Left cardiac atrium (tissue), 4 donors: ENCODE results near the gene APOL5. TPM values are rescaled to one million over a fixed set of nuclear protein-coding genes. Genes with fewer than 3 reads are reported as not detected.
"Not testable (repeated sequence)": the region's sequence is repeated elsewhere in the genome, so short reads cannot be mapped to it uniquely, and the experiment has no call there.

ENCODE experiments used
- ATAC-seq, 2 donors: fragments of 200-7000 bp; cut with Tn5 transposase; one replicate each; pipeline ENCODE4 v1.9.1; 2020; ENCODE audit warnings: mild to moderate bottlenecking in 2 of 2, moderate library complexity in 2 of 2
- DNase-seq: peaks from one replicate; pipeline ENCODE4 v3.0.0-alpha.2; 2020
- intact Hi-C, 2 donors: fragments of 100-400 bp; cut with DNase I; formaldehyde crosslinking; loops; one replicate each; pipeline versions ENCODE4 v1.14.1 to v1.15.1; 2022 to 2023
- long read RNA-seq: library from polyadenylated mRNA; unstranded; transcript quantifications from one replicate; pipeline ENCODE4 v2.0.0, GENCODE V29; 2021
- total RNA-seq, 2 donors: library from RNA; stranded (reverse); fragmentation: NEBNext Ultra II Directional; extraction: Animal tissue kit (Norgen Biotek cat#: 25700); gene quantifications; one replicate each; pipeline ENCODE4 v1.2.1, GENCODE V29; 2021
- donor health status: DM: no; HTN: yes; CAD: no.
- donor health status: DM: no; HTN: yes; CAD: no; lungs with severe emphysema.
- donor health status: DM: yes; HTN: yes; CAD: no.
- donor health status: Dilated cardiomyopathy.

Gene APOL5, protein sequence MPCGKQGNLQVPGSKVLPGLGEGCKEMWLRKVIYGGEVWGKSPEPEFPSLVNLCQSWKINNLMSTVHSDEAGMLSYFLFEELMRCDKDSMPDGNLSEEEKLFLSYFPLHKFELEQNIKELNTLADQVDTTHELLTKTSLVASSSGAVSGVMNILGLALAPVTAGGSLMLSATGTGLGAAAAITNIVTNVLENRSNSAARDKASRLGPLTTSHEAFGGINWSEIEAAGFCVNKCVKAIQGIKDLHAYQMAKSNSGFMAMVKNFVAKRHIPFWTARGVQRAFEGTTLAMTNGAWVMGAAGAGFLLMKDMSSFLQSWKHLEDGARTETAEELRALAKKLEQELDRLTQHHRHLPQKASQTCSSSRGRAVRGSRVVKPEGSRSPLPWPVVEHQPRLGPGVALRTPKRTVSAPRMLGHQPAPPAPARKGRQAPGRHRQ
- not detected for total RNA-seq
- long read RNA-seq, result 0 reads

DNA sequence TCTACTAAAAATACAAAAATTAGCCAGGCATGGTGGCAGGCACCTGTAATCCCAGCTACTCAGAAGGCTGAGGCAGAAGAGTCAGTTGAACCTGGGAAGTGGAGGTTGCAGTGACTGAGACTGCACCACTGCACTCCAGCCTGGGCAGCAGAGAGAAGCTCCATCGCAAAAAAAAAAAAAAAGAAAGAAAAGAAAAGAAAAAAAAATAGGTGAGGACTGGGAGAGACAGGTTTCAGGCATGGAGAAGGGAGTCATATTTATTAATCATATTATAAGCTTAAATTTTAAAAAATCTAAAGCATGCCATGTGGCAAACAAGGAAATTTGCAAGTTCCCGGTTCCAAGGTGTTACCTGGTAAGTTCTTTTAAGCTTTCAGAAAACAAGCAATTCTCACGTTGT is at the start of gene APOL5:
APOL5 (plus strand) TSS at position 301 of the 400 bp plus-strand sequence; CDS start at position 301, 0 bp downstream.
- DNase-seq (no peak), ATAC-seq (no peak)
- intact Hi-C loops, result no loop called here

DNA sequence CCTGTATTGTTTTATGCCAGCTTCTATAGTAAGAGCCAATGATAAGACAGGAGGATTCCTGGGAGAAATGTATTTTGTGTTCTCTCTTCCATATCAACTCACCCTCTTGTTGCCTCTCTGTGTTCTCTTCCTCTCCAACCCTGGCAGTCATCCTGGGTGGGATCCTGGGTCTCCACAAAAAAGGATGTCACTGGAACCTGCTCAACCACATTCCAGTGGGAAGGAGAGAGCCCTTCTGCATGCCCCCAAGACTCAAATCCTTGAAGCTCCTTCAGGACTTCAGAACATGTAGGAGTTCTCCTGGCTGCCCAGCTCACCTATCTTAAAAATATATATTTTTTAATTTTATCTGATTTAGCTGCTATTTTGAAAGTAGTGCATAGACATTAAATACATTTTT is 43.3 kb upstream of the APOL5 start:
- no peak for DNase-seq
- ATAC-seq, result no peak
- intact Hi-C loops, result loop anchor here in 1 of 2 donors (10.0 kb wide), 1 partner anchor 60 kb away; the partner anchor contains the start of gene MB

DNA sequence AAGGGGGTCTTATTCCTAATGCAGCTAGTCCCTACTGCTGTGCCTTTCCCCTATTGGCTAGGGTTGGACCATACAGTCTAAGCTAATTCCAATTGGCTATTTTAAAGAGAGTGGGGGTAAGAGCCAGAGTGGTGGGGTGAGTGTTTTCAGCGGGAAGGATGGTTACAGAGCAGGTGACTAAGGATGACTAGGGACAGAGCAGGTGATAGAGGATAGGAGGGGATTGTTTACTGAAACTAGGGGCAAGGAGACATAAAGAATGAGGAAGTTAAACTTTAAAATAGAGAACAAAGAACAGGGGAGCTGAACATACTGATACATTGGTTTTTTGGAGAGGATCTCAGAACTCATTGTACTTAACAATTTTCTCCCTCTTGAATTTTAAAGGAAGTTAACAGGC is 41.6 kb upstream of the APOL5 start:
- intact Hi-C loops, result loop anchor here in 1 of 2 donors (10.0 kb wide), 1 partner anchor 61 kb away; the partner anchor contains the start of gene MB
- DNase-seq, ATAC-seq: not testable (repeated sequence)

DNA sequence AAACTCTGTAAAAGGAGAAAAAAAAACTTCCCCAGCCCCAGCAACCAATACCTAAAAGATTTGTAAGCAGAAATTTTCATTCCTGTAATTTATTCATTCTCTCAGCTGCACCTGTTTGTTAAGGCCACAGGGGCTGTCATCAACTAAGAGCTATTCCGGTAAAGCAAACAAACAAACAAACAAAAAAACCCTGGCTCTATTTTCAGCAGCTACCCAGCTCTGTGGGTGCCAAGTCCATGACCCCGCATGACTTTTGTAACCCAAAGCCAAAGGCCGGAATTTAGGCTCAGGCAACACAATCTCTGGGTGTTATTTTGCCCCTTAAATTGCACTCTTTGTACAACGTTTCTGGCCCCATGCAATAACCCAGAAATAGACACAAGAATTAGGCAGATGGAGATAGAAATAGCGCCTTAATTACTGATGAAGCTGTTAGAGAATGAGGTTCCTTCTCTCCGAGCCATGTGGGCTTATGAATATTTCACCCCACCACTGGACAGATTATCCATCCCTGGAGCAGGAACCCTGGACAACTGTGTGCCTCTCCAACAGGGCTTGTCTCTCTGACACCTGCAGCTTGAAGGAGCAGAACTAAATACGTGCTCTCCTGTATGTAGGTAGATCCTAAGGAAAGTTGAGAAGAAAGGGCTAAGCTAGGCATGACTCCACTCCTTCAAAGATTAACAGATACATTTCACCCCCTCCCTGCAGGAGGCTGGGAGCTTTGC is 40.0 kb upstream of the APOL5 start:
- ATAC-seq (no peak), DNase-seq (no peak)
- intact Hi-C loops, result loop anchor here in 1 of 2 donors (10.0 kb wide), 1 partner anchor 63 kb away; the partner anchor contains the start of gene MB

DNA sequence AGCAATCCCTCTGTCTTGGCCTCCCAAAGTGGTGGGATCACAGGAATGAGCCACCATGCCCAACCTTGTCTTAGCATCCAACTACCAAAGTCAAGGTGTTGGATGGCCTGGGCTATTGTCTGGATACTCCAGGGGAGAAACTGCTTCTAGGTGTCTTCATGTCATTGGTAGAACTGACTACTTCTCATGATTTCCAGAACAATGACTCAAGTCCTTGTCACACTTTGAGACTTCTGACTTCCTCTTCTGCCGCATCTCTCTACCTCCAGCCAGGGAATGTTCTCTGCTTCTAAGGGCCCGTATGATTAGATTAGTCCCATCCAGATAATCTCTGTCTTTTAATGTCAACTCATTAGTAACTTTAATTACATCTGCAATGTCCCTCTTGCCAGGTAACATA is 38.8 kb upstream of the APOL5 start:
- ATAC-seq, result no peak
- intact Hi-C loops, result loop anchor here in 1 of 2 donors (10.0 kb wide), 1 partner anchor 64 kb away; the partner anchor contains the start of gene MB
- no peak for DNase-seq

DNA sequence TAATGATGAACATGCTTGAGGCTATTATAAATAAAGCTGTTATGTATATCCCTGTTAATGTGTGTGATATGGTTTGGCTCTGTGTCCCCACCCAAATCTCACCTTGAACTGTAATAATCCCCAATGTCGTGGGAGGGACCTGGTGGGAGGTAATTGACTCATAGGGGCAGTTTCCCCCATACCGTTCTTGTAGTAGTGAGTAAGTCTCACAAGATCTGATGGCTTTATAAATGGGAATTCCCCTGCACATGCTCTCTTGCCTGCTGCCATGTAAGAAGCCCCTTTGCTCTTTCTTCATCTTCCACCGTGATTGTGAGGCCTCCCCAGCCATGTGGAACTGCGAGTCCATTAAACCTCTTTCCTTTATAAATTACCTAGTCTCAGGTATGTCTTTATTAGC is 38.2 kb upstream of the APOL5 start:
- ATAC-seq, DNase-seq: not testable (repeated sequence)
- intact Hi-C loops, result loop anchor here in 1 of 2 donors (10.0 kb wide), 1 partner anchor 65 kb away; the partner anchor contains the start of gene MB

DNA sequence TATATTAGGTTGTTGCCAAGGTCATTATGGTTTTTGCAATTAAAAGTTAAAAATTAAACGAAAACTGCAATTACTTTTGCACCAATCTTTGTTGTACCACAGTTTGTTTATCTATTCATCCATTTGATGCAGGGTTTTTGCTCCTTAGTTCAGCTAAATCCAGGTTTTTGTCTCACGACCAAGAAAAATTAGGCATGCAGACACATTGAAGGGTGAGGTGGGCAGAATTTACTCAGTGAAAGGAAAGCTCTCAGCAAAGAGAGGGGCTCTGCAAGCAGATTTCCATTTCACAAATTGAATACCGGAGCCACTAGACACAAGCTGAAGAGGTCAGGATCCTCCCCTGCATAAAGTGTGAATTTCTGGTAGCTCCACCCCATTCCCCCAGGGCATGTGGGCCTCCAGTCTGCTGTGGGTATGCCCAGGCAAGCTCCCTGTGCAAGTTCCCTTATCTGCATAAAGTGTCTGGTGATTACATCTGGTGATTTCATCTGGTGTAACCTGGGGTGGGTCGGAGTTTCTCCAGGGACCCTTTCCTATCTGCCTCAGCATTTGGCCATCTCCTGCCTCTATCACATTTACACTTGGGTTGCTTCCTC is 36.1 kb upstream of the APOL5 start:
- DNase-seq, result no peak
- no peak for ATAC-seq
- intact Hi-C loops, result no loop called here

DNA sequence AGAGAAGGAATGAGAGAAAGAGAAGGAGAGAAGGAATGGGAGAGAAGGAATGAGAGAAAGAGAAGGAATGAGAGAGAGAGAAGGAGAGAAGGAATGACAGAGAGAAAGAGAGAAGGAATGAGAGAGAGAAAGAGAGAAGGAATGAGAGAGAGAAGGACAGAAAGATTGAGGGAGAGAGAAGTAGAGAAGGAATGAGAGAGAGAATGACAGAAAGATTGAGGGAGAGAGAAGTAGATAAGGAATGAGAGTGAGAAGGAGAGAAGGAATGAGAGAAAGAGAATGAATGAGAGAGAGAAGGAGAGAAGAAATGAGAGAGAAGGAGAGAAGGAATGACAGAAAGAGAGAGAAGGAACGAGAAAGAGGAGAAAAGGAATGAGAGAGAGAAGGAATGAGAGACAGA is 34.1 kb upstream of the APOL5 start:
- DNase-seq, result no peak
- intact Hi-C loops, result no loop called here
- ATAC-seq, result no peak

DNA sequence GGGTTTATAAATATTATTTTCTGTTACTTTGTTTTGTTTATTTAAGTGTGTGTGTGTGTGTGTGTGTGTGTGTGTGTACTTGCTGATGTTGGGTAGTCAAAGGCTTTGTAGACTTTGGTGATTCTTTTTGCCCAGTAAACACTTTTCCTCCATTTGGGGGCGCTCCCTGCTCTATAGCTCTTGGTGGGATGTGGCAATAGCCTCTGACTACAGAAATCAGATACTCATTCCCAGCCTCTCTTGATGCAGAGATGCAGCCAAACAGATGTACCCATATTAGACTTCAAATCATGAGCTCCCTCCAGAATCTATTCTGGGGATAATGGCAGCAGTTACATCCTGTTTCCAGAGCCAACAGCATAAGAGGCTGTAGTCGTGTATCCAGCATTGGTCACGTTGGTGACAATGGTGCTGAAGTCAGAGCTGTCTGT is 33.4 kb upstream of the APOL5 start:
- DNase-seq (no peak), ATAC-seq (peak; percentile 74 to 93)
- intact Hi-C loops, result no loop called here

DNA sequence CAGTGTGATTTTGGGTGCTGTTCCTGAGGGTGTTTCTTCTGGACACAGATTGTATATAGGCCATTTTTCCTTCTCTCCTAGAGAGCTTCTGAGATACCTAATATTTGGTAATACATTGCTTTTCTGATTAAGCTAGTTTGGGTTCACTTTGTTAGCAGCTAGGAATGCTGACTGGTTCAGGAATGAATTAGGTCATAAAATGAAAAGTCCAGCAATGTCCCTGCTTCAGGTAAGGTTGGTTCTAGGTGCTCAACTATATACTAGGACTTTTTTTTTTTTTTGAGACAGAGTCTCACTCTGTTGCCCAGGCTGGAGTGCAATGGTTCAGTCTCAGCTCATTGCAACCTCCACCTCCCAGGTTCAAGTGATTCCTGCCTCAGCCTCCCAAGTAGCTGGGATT is 32.9 kb upstream of the APOL5 start:
- intact Hi-C loops, result no loop called here
- no peak for ATAC-seq
- DNase-seq, result no peak

DNA sequence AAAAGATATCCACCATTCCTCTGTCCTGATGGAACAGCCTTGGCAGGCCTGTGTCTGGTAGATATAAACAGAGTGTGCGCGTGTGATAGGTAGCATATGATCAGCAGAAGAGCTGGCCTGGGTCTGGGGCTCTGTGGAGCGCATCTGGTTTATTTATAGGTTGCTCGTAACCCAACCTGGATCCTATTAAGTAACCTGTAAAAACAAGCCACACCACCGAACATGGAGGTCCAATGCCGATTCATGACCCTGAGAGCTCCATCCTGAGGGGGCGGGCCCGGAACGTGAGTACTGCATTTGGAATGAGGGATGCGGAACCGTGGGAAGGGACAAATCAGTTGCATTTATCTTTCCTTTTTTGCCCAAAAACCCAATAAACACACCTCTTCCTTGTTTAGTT is 31.9 kb upstream of the APOL5 start:
- intact Hi-C loops, result no loop called here
- ATAC-seq (no peak), DNase-seq (no peak)

DNA sequence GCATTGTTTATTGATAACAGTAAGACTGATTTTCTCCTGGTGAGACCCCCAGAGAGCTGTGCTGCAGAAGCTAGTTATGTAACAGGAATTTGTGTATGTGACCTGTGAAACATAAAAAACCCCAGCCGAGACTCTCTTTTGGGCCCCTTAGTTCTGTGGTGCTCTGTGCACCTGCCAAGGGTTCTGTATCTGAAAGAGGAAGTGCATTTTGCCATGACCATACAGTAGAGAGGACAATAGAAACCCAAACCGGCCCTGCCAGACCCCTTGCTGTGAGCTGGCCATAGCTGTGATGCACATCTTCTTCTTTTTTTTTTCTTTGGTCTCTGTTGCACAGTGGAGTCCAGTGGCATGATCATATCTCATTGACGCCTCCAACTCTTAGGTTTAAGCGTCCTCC is 31.4 kb upstream of the APOL5 start:
- DNase-seq (no peak), ATAC-seq (no peak)
- intact Hi-C loops, result no loop called here

DNA sequence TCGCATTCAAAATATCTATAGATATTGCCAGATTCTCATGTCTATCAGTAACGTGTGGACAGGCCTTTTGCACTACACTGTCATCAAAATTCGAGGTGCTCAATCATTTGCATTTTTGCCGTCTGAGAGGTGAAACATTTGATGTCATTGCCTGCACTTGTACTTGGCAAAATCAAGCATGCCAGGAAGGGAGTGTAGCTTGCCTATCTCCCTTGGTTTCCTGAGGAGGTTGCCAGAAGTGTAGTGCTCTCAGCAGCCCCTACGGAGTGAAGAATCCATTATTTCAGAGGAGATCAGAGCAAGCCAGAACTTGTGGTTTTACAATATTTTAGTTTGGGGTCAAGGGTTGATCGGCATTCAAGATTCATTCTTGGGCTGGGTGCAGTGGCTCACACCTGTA is 30.2 kb upstream of the APOL5 start:
- ATAC-seq (no peak), DNase-seq (no peak)
- intact Hi-C loops, result no loop called here

DNA sequence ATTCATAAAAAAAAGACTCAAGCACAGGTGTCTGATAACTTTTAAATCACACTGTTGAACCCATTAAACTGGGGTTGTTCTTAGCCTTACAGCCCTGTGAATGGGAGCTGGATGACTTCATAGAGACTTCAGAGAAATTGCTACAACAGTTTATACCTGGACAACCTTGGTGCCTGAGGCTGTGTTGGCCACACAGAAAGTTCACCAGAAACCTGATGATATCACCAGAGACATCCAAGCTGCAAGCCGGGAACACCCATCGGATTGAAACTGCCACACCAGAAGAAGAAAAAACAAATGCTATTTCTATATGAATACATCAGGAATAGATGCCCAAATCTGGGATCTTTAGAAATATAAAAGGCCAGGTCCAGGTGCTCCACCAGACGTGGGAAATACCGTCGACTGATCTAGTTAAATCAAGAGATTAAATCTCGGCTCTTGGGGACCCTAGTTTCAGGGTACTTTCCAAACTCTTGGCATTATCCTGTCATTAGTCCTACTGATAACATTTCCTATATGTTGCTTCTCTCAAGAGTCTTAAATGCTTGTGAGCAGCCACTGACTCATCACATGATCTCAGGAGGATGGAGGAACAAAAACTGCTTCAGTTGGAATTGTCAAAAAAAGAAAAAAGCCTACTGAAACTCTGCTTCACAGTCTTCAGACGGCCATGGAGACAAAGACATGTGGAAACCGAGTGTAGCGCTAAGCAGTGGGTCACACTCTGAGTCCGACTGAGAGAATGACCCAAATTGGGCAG is 28.6 kb upstream of the APOL5 start:
- intact Hi-C loops, result no loop called here
- no peak for DNase-seq
- no peak for ATAC-seq

DNA sequence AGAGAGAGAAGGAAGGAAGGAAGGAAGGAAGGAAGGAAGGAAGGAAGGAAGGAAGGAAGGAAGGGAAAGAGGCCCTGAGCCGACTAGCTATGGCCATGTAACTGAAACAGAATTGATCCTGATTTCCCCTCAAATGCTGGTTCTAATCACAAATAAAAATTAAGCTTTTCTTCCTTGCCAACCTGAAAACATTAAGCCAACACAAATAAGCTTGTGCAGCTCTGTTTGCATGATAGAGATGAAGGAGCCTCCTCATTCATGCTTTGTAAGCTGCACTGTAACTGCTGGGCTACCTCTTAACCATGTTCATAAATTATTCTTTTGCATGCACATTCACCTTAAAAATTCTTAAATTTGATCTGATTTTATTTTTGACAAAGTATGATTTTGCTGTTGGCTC is 27.7 kb upstream of the APOL5 start:
- intact Hi-C loops, result no loop called here
- DNase-seq, result no peak
- ATAC-seq, result no peak

DNA sequence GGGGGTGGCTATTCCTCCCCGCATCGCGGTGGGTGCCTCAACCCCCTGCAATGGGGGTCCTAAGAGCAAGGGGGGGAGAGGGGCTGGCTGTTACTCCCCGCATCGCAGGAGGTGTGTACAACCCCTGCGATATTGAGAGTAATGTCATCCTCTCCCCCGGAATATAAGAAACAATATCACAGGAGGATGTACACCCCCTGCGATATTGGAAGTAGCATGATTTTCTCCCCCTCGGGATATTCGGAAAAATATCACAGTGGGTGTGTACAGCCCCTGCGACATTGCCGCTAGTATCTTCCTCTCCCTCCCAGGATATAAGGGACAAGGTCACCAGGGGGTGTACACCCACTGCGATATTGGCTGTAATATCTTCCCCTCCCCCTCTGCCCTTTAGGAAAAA is 22.5 kb upstream of the APOL5 start:
- no peak for DNase-seq
- intact Hi-C loops, result no loop called here
- ATAC-seq, result no peak

DNA sequence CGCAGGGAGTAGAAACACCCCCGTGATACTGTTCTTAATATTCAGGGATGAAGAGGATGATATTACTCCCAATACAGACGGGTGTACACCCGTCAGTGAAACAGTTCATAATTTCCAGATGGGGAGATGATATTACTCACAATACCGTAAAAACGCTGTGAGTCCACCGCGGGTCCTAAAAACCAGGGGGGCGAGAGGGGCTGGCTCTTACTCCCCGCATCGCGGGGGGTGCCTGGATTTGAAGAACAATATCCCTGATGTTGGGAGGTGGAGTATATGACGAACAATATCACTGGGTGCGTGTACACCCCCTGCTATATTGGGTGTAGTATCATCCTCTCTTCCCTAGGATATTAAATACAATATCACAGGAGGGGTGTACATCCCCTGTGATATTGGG is 20.5 kb upstream of the APOL5 start:
- DNase-seq (no peak), ATAC-seq (no peak)
- intact Hi-C loops, result no loop called here

DNA sequence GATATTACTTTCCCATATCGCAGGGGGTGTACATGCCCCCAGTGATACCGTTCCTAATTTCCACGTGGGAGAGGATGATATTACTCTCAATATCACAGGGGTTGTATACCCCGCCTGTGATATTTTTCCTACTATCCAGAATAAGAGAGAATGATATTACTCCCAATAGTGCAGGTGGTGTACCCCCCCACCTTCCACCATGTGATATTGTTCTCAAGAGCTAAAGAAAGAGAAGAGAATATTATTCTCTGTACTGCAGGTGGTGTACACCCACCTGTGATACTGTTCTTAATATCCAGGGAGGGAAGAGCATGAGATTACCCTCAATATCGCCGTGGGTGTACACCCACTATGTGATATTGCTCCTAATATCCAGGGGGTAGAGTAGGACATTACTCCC is 17.8 kb upstream of the APOL5 start:
- intact Hi-C loops, ATAC-seq, DNase-seq: not testable (repeated sequence)
